ENCODE results near the gene NOP14.

NOP14 gene

DNA sequence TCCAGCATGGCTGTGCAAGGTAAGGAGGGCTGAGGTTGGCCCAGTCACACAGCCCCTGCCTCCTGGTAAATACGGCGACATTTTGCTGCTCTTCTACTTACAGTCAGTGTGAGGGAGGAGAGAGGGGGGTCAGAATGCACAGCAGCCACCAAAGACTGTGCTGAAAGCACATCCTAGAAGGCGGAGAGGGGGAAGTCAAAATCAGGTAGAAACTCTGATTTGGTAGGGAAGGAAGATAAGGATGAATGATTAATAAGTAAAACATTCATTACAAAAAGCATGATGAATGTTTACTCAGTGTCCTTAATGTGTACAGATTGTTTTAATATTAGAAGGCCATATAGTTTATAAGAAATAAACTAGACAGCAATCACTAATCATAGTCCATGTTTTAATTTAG is 62.0 kb downstream of the NOP14 start:
- no peak overlapping the region for H3K27ac ChIP-seq (replicated peaks)
- TF ChIP-seq, protein P1, sequence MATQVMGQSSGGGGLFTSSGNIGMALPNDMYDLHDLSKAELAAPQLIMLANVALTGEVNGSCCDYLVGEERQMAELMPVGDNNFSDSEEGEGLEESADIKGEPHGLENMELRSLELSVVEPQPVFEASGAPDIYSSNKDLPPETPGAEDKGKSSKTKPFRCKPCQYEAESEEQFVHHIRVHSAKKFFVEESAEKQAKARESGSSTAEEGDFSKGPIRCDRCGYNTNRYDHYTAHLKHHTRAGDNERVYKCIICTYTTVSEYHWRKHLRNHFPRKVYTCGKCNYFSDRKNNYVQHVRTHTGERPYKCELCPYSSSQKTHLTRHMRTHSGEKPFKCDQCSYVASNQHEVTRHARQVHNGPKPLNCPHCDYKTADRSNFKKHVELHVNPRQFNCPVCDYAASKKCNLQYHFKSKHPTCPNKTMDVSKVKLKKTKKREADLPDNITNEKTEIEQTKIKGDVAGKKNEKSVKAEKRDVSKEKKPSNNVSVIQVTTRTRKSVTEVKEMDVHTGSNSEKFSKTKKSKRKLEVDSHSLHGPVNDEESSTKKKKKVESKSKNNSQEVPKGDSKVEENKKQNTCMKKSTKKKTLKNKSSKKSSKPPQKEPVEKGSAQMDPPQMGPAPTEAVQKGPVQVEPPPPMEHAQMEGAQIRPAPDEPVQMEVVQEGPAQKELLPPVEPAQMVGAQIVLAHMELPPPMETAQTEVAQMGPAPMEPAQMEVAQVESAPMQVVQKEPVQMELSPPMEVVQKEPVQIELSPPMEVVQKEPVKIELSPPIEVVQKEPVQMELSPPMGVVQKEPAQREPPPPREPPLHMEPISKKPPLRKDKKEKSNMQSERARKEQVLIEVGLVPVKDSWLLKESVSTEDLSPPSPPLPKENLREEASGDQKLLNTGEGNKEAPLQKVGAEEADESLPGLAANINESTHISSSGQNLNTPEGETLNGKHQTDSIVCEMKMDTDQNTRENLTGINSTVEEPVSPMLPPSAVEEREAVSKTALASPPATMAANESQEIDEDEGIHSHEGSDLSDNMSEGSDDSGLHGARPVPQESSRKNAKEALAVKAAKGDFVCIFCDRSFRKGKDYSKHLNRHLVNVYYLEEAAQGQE (IDR thresholded peaks at IDR 0.05; ENCODE audit: insufficient replicate concordance, low read depth), result no peak
- TF ChIP-seq SPI1 (IDR thresholded peaks at IDR 0.05; ENCODE audit: borderline replicate concordance, low read depth), result no peak
- TF ChIP-seq, protein P2, sequence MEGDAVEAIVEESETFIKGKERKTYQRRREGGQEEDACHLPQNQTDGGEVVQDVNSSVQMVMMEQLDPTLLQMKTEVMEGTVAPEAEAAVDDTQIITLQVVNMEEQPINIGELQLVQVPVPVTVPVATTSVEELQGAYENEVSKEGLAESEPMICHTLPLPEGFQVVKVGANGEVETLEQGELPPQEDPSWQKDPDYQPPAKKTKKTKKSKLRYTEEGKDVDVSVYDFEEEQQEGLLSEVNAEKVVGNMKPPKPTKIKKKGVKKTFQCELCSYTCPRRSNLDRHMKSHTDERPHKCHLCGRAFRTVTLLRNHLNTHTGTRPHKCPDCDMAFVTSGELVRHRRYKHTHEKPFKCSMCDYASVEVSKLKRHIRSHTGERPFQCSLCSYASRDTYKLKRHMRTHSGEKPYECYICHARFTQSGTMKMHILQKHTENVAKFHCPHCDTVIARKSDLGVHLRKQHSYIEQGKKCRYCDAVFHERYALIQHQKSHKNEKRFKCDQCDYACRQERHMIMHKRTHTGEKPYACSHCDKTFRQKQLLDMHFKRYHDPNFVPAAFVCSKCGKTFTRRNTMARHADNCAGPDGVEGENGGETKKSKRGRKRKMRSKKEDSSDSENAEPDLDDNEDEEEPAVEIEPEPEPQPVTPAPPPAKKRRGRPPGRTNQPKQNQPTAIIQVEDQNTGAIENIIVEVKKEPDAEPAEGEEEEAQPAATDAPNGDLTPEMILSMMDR (IDR thresholded peaks at IDR 0.05; ENCODE audit: insufficient read depth, low read length), result no peak
- no peak for TF ChIP-seq GABPA (IDR thresholded peaks at IDR 0.05; ENCODE audit: low read depth)
- no peak for TF ChIP-seq POLR2AphosphoS5 (IDR thresholded peaks at IDR 0.05; ENCODE audit: low read depth)
- DNase-seq (ENCODE audit: low read depth in 1 of 2, low spot score in 1 of 2), result no peak

DNA sequence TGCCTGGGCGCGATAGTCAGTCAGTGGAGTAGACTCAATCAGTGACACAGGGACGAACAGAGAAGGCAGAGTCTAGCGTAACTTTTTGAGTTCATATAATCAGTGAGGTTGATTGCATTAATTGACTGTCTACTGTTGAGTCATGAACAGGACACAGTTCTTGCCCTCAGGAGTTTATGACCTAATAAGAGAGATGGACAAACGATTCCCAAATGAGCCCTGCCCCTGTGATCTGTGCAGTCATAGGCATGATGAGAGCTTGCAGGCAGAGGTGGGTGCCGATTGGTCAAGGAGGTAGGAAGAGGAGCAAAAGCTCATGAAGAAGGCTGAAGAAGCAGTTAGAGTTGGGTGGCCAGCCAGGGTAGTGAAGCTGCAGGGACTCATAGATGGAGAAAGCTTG is 62.5 kb downstream of the NOP14 start:
- no peaks in the 10 kb centered on the region for H3K27me3 ChIP-seq (ENCODE audit: insufficient read depth, poor library complexity, severe bottlenecking)
- no peak overlapping the region for H3K27ac ChIP-seq (replicated peaks)
- TF ChIP-seq, protein P2 (IDR thresholded peaks at IDR 0.05; ENCODE audit: insufficient read depth, low read length), result no peak
- TF ChIP-seq SPI1 (IDR thresholded peaks at IDR 0.05; ENCODE audit: borderline replicate concordance, low read depth), result no peak
- TF ChIP-seq, protein P1 (IDR thresholded peaks at IDR 0.05; ENCODE audit: insufficient replicate concordance, low read depth), result no peak
- TF ChIP-seq GABPA (IDR thresholded peaks at IDR 0.05; ENCODE audit: low read depth), result no peak
- TF ChIP-seq POLR2AphosphoS5 (IDR thresholded peaks at IDR 0.05; ENCODE audit: low read depth), result no peak
- no peak overlapping the region for H3K4me3 ChIP-seq (replicated peaks; ENCODE audit: insufficient read depth, low read length)
- no peak for DNase-seq (ENCODE audit: low read depth in 1 of 2, low spot score in 1 of 2)

More for the DNA sequence above, 62.0 kb downstream of the NOP14 start:
- Histone ChIP-seq H3K27me3 (ENCODE audit: insufficient read depth, poor library complexity, severe bottlenecking) (no peaks in the 10 kb centered on the region), H3K4me3 (replicated peaks; ENCODE audit: insufficient read depth, low read length) (no peak overlapping the region)

DNA sequence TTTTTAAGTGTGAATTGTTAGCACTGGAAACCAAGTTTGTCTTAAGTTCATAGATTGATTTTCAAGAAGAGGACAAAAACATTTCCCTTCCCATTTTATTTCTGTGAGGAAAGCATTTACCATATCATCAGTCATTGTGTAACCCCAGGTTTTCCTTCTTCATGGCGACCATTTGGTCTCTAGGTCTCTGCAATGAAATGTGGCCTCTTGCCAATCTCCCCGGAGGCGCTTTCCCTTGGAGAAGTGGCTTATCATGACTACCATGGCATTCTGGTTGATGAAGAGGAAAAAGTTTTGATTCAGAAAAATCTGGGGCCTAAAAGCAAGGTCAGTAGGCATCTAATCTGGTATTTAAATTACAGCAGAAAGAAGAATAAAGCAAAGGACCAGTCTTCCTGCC is 65.2 kb downstream of the NOP14 start:
- H3K4me3 ChIP-seq (replicated peaks; ENCODE audit: insufficient read depth, low read length), result no peak overlapping the region

More for the DNA sequence above, 65.2 kb downstream of the NOP14 start:
- Histone ChIP-seq H3K27me3 (ENCODE audit: insufficient read depth, poor library complexity, severe bottlenecking) (no peaks in the 10 kb centered on the region), H3K27ac (replicated peaks) (no peak overlapping the region)
- no peak for DNase-seq (ENCODE audit: low read depth in 1 of 2, low spot score in 1 of 2)
- TF ChIP-seq GABPA (IDR thresholded peaks at IDR 0.05; ENCODE audit: low read depth) (no peak), SPI1 (IDR thresholded peaks at IDR 0.05; ENCODE audit: borderline replicate concordance, low read depth) (no peak), POLR2AphosphoS5 (IDR thresholded peaks at IDR 0.05; ENCODE audit: low read depth) (no peak)
- TF ChIP-seq, protein P2 (IDR thresholded peaks at IDR 0.05; ENCODE audit: insufficient read depth, low read length), result no peak
- TF ChIP-seq, protein P1 (IDR thresholded peaks at IDR 0.05; ENCODE audit: insufficient replicate concordance, low read depth), result no peak
